ENCODE results near the gene PSMD1. TPM values are rescaled to one million over a fixed set of nuclear protein-coding genes. Genes with fewer than 3 reads are reported as not detected.

PSMD1 gene
- total RNA-seq, 1 experiment from 2014 or later = 133 TPM

DNA sequence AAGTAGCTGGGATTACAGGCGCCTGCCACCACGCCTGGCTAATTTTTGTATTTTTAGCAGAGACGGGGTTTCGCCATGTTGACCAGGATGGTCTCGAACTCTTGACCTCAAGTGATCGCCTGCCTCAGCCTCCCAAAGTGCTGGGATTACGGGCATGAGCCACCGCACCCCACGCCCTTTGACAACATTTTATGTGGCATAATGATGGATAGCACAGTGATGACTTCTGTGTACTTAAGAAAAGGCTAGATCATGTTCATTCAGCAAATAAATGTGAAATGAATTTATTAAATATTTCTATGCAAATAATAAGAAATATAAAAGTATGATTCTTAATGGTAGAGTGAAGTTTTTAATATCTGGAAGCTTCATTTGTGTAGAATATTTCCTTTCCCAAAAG lies 70.8 kb downstream of the PSMD1 start:
- Histone ChIP-seq H3K4me2 (ENCODE audit: low read length) (no peak overlapping the region), H3K4me3 (replicated peaks in 1 of 2; ENCODE audit: low read depth in 1 of 2, low read length in 2 of 2) (no peak overlapping the region), H2AFZ (ENCODE audit: low read depth, low read length, poor library complexity, severe bottlenecking) (no peak overlapping the region), H3K9me2 (ENCODE audit: insufficient read depth) (no peaks in the 10 kb centered on the region), H3K27me3 (ENCODE audit: insufficient read depth, low read length) (no peaks in the 10 kb centered on the region), H3K36me3 (ENCODE audit: control insufficient read depth in 1 of 2, insufficient read depth in 2 of 2, low read length in 2 of 2) (no peaks in the 10 kb centered on the region), H3K9me3 (ENCODE audit: control insufficient read depth in 1 of 2, insufficient read depth in 1 of 2, low read depth in 1 of 2, low read length in 2 of 2) (no peaks in the 10 kb centered on the region), H4K20me1 (ENCODE audit: insufficient read depth) (peaks cover 8% of the 10 kb centered on the region; the same call in 1 of the 2 replicates), H3K27ac (ENCODE audit: low read depth, low read length) (no peak overlapping the region), H3K79me2 (ENCODE audit: insufficient read depth, low read length) (peaks cover 33% of the 10 kb centered on the region), H3K9ac (ENCODE audit: low read length) (no peak overlapping the region), H3K4me1 (ENCODE audit: control insufficient read depth in 1 of 2, insufficient read depth in 2 of 2, low read length in 2 of 2) (no peaks in the 10 kb centered on the region)
- TF ChIP-seq SIN3A (IDR thresholded peaks at IDR 0.05; ENCODE audit: low read depth) (no peak), POLR2A (IDR thresholded peaks at IDR 0.05; ENCODE audit: borderline replicate concordance, extremely low read depth, insufficient read depth, insufficient read length) (no peak), RAD21 (IDR thresholded peaks at IDR 0.05; ENCODE audit: low read depth) (no peak), SRF (IDR thresholded peaks at IDR 0.05; ENCODE audit: low read depth) (no peak), EZH2 (IDR thresholded peaks at IDR 0.05) (no peak), JUND (IDR thresholded peaks at IDR 0.05) (no peak), CEBPB (IDR thresholded peaks at IDR 0.05; ENCODE audit: low read depth) (no peak), POLR2AphosphoS5 (IDR thresholded peaks at IDR 0.05; ENCODE audit: low read depth, low read length) (no peak), ZFX (IDR thresholded peaks at IDR 0.05) (no peak), EZH2phosphoT487 (IDR thresholded peaks at IDR 0.05; ENCODE audit: borderline replicate concordance) (no peak), FOSL1 (IDR thresholded peaks at IDR 0.05; ENCODE audit: low read depth) (no peak)
- TF ChIP-seq, protein P1, sequence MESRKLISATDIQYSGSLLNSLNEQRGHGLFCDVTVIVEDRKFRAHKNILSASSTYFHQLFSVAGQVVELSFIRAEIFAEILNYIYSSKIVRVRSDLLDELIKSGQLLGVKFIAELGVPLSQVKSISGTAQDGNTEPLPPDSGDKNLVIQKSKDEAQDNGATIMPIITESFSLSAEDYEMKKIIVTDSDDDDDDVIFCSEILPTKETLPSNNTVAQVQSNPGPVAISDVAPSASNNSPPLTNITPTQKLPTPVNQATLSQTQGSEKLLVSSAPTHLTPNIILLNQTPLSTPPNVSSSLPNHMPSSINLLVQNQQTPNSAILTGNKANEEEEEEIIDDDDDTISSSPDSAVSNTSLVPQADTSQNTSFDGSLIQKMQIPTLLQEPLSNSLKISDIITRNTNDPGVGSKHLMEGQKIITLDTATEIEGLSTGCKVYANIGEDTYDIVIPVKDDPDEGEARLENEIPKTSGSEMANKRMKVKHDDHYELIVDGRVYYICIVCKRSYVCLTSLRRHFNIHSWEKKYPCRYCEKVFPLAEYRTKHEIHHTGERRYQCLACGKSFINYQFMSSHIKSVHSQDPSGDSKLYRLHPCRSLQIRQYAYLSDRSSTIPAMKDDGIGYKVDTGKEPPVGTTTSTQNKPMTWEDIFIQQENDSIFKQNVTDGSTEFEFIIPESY (IDR thresholded peaks at IDR 0.05; ENCODE audit: extremely low read depth, insufficient replicate concordance, low read length) = no peak
- TF ChIP-seq, protein P2, sequence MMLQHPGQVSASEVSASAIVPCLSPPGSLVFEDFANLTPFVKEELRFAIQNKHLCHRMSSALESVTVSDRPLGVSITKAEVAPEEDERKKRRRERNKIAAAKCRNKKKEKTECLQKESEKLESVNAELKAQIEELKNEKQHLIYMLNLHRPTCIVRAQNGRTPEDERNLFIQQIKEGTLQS (IDR thresholded peaks at IDR 0.05) = no peak
- TF ChIP-seq, protein P3, sequence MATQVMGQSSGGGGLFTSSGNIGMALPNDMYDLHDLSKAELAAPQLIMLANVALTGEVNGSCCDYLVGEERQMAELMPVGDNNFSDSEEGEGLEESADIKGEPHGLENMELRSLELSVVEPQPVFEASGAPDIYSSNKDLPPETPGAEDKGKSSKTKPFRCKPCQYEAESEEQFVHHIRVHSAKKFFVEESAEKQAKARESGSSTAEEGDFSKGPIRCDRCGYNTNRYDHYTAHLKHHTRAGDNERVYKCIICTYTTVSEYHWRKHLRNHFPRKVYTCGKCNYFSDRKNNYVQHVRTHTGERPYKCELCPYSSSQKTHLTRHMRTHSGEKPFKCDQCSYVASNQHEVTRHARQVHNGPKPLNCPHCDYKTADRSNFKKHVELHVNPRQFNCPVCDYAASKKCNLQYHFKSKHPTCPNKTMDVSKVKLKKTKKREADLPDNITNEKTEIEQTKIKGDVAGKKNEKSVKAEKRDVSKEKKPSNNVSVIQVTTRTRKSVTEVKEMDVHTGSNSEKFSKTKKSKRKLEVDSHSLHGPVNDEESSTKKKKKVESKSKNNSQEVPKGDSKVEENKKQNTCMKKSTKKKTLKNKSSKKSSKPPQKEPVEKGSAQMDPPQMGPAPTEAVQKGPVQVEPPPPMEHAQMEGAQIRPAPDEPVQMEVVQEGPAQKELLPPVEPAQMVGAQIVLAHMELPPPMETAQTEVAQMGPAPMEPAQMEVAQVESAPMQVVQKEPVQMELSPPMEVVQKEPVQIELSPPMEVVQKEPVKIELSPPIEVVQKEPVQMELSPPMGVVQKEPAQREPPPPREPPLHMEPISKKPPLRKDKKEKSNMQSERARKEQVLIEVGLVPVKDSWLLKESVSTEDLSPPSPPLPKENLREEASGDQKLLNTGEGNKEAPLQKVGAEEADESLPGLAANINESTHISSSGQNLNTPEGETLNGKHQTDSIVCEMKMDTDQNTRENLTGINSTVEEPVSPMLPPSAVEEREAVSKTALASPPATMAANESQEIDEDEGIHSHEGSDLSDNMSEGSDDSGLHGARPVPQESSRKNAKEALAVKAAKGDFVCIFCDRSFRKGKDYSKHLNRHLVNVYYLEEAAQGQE (IDR thresholded peaks at IDR 0.05; ENCODE audit: low read depth) = no peak
- ATAC-seq (no peak), DNase-seq (ENCODE audit: low read depth, low spot score) (no peak)
- RAD21 ChIA-PET (ENCODE audit: low non-redundant PET in 1 of 2, low total read pairs in 2 of 2, uncharacterized antibody in 2 of 2, unreplicated experiment in 2 of 2) = no interaction called here
- no TSS peak for BruUV-seq (replicated peaks)
- intact Hi-C loops (cut with micrococcal nuclease) = no loop called here
- CTCF ChIA-PET = no interaction called here
- POLR2A ChIA-PET = no interaction called here
